HG03108 (cell line): ENCODE data around the gene ARHGAP22.
"Not testable (repeated sequence)": the region's sequence is repeated elsewhere in the genome, so short reads cannot be mapped to it uniquely, and the experiment has no call there.

Source experiments
- ATAC-seq: cut with Tn5 transposase; IDR thresholded peaks from one replicate; pipeline ENCODE4 v1.9.1; 2021; ENCODE audit warnings: moderate library complexity; ENCODE audit not compliant: unreplicated experiment

Gene ARHGAP22, protein sequence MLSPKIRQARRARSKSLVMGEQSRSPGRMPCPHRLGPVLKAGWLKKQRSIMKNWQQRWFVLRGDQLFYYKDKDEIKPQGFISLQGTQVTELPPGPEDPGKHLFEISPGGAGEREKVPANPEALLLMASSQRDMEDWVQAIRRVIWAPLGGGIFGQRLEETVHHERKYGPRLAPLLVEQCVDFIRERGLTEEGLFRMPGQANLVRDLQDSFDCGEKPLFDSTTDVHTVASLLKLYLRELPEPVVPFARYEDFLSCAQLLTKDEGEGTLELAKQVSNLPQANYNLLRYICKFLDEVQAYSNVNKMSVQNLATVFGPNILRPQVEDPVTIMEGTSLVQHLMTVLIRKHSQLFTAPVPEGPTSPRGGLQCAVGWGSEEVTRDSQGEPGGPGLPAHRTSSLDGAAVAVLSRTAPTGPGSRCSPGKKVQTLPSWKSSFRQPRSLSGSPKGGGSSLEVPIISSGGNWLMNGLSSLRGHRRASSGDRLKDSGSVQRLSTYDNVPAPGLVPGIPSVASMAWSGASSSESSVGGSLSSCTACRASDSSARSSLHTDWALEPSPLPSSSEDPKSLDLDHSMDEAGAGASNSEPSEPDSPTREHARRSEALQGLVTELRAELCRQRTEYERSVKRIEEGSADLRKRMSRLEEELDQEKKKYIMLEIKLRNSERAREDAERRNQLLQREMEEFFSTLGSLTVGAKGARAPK

DNA sequence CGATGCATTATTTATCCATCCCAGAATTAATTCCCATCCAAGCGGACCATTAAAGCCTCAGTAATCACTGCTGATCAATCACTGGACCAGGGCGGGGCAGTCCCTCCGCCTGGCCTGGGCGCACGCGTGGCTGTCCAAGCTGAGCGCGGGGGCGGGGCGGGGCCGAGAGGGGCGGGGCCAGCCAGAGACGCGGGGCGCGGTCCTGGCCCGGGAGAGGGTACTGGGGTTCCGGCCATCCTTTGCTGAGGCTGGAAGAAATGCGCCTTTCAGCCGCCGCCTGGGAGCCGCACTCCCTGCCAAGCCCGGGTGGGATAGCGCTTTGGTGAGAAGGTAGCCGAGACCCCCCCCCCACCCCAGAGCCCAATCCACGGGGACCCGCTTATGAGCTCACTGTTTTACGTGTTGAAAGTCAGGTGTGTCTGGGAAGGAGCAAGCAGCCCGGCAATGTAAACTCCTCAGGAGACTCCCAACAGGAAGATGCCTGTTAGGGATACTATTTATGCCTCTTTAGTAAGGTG lies at the start of gene ARHGAP22:
TSS of gene ARHGAP22 (minus strand) at position 83 of the 518 bp plus-strand sequence. CDS start 277 bp downstream, outside the sequence.
- ATAC-seq, result no peak

DNA sequence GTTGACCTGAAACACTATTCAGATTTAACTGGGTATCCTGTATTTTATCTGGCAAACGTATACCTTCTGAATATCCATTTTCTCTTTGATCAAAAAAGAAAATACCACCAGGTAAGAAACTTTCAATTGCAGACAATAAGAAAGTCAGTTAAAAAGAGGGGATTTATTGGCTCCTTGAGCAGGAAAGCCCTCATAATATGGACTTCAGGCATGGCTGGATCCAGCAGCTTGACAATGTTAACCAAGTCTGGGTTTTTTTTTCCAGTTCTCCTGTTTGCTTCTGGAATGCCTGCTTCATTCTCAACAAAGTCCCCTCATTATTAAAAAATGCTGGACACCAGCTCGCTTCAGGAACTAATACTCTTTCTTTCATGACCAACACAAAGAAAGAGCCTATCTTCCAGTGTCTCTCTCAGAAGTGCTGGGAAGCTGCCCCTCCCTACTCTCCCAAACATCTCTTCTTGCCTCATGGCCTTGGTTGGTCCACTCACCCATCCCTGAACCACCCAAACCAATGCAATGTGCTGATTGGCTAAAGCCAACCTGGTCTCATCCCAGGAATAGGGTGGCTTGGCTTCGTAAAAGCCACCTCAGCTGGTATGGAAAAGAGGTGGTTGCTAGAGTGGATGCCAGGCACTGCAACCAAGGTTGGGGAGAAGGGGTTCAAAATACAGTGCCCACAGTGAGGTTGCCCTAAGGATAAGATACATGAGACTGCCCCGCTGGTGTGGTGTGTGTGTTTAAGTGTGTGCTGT lies 49.2 kb upstream of the ARHGAP22 start:
- no peak for ATAC-seq

DNA sequence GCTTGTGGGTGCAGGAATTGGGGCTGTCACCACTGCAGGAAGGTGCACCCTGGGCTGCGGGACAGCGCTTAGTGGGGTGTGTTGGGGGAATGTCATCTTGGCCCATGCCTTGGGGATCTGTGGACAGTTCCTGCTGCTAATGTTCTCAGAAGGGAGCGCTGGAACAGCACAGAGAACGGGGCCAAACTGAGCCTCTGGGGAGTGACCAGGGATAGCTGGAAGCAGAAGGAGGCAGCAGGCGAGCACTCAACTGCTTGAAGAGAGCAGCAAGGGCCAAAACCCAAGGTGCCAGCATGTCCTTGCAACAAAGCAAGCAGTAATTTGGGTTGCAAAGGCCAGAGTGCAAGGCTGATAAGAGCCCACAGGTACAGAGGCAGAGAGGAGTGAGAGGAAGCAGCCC lies 48.5 kb upstream of the ARHGAP22 start:
- ATAC-seq, result no peak

DNA sequence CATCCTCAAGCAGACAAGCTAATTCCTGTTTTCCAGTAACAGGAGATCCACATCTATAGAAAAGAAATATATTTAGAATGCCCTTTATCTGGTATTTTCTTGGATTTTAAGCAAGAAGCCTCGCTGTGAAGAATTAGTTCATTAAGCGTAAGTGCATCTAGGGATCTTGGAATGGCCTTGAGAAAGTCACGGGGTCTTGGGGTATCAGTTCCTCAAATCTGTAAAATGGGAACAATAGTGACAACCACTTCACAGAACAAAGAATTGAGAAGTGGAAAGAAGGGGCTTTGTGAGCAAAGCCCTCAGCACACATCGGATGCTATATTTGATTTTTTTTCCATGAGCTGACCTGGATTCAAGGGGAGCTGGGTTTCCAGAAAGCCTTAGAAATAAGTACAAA lies 47.5 kb upstream of the ARHGAP22 start:
- no peak for ATAC-seq

DNA sequence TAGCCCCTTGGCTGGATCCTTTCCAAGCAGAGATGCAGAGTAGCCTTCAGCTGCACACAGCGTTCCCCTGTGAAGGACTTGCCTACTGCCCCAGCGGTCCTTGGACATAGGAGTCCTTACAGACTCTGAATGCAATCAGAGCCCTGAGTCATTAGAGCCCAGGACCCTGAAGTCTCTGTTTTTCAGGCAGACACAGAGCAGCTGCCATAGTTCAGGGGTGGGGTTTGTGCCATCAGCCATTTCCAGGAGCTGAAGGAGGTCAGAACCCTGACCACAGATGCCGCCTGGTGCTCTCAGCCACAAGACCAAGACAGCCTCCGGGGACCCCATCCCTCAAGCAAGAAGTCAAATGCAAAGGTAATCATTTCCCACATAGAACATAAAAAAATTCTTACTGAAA lies 47.0 kb upstream of the ARHGAP22 start:
- no peak for ATAC-seq

DNA sequence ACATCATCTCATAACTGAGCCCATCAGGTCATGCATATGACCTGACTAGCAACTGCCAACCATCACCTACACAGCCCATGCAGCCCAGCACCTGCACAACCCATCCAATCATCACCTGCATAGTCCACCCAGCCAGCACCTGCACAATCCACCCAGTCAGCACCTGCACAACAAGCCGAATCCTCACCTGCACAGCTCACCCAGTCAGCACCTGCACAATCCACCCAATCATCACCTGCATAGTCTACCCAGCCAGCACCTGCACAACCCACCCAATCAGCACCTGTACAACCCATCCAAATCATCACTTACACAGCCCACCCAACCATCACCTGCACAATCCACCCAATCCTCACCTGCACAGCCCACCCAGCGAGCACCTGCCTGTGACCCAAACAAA lies 46.4 kb upstream of the ARHGAP22 start:
- no peak for ATAC-seq

DNA sequence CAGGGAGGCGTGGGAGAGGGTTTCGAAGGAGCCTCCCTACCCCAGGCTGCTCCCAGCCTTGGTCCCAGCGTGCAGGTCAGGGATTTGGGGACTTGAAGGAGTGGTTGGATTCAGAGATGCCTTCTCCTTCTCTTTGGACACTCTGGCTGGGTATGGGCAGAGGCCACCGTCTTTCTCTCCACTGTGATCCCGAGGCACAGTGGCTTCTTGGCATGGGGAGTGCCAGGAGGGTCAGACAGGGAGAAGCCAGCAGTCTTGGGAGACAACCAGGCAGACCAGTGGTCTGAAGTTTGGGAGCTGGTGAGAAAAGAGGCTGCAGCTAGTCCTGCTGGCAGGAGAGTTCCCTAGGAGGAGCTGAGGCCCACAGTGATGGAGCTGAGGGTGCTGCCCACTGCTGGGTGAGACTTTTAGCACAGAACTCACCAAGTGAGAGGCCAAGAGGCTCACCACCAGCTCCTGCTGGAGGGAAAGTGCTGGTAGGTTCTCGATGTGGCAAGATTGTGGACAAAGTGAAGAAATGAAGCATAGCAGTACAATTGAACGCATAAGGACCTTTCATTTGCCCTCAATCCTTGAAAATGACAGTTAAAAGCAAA lies 44.6 kb upstream of the ARHGAP22 start:
- ATAC-seq, result no peak

DNA sequence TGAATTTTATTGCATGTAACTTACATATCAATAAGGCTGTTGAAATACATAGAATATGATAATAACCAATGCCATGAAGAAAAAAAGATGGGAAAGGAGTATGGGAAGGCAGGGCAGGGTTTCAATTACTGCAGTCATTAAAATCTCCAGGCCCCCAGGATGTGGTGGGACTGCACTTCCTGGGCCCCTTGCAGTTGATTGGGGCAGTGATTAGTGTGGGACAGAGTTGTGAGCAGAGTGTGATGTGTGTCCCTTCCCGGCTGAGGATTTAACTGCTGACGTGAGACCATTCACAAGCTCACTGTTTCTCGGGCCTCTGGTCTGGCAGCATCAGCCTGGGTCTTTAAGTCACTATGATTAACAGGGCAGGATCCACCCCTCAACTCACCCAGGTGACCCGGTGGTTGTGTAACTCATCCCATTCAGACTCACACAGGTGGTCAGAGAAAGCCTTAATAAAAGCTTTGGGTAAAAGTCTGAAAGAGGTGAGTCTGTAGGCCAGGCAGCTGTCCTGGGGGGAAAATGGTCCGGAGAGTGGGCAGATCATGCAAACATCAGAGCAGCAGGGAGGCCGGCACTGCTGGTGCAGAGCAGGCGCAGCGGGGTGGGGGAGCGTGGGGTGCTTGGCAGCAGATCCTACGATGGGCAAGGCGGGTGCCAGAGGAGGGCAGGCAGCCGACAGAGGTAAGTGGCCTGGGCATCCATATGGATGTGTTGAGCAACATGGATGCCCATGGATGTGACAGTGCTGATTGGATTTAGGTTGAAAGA lies 43.5 kb upstream of the ARHGAP22 start:
- ATAC-seq, result no peak

DNA sequence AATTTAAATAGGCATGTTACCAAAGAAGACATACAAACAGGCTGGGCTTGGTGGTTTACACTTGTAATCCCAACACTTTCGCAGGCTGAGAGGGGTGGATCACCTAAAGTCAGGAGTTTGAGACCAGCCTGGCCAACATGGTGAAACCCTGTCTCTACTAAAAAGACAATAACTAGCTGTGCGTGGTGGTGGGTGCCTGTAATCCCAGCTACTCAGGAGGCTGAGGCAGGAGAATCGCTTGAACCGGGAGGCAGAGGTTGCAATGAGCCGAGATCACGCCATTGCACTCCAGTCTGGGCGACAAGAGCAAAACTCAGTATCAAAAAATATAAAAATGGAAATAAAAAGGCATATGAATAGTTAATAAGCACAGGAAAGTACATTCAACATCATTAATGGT lies 42.2 kb upstream of the ARHGAP22 start:
- not testable (repeated sequence) for ATAC-seq

DNA sequence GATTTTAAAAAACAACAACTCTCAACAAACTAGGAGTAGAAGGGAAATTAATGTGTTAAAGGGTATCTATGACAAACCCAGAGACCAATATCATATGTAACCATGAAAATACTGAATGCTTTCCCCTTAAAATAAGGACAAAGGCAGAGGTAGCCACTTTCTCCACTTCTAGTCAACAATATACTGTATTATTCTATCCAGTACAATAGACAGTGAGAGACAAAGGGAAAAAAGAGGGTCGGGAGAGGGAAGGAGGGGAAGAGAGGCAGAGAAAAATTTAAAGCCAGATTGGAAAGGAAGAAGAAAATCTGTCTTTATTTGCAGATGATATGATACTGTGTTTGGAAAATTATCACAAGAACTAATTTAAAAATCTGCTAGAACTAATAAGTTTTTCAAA lies 40.7 kb upstream of the ARHGAP22 start:
- ATAC-seq, result no peak

DNA sequence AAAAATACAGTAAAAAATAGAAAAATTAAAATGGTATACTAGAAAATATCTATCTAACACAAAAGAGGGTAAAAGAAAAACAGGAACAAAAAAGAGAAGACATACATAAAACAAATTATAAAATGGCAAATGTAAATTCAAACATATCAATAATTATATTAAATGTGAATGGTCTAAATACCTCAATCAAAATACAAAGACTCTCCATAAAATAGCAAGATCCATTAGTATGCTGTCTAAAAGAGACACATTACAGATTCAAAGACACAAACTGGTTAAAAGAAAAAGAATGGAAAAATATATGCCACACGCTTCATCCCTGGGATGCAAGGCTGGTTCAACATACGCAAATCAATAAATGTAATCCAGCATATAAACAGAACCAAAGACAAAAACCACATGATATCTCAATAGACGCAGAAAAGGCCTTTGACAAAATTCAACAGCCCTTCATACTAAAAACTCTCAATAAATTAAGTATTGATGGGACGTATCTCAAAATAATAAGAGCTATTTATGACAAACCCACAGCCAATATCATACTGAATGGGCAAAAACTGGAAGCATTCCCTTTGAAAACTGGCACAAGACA lies 36.3 kb upstream of the ARHGAP22 start:
- not testable (repeated sequence) for ATAC-seq

DNA sequence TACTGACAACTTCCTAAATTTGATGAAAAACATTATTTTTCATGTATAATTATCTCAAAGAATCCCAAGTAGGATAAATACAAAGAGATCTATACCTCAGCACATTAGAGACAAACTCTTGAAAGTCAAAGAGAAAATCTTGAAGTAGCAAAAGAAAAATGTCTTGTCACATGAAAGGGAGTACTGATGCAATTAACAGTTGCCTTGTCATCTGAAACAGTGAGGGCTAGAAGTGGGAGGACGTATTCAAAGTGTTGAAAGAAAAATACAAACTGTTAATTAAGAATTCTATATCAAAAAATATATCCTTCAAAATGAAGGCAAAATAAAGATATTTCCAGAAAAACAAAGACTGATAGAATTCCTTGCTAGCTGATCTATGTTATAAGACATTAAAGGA lies 35.5 kb upstream of the ARHGAP22 start:
- ATAC-seq, result no peak

DNA sequence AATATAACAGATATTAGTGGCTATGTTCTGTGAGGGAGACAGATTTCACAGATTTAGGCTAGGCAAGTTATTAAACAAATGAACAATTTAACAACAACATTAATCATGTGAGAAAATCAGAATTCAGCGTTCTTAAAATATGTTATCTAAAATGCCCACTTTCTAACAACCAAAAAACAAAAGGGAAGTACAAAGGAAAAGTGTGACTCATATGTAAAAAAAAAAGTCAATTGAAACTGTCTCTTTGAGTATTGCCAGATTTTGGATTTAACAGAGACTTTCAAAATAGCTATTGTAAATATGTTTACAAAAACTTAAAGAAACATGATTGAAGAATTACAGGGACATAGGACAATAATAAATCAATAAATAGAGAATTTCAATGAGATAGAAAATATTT lies 34.8 kb upstream of the ARHGAP22 start:
- ATAC-seq, result no peak

DNA sequence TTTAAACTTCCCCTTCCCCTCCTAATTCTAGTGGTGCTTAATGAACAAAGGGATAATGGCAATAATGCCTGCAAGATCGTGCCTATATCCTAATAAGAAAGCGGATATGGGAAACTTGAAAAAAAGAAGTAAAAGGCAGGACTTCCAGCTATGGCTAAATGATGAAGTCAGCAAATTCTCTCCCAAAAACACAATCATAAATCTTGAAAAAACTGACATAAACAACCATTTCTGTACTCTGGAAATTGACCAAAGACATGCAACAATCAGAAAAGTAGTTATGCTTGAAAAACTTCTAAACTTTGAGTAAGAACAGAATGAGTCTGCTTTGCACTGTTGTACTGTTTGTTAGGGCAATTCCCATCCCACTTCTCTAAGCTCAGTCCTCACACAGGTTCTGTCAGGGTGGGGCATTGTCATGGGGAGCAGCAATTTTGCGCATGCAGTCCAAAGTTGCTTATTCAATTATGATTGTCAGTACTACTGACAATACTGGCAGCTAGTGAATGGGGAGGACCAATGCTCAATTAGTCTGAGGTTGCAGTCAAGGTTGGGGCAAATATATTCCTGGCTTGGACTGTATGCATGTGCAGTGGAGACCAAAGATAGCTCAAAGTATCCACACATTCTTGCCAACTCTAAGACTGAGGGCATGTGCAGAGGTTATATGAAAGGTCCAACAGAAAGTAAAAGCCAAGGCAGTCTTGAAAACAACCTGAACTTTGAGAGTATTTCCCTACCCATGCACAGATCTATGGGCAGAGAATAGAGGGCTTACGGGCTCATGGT lies 34.1 kb upstream of the ARHGAP22 start:
- ATAC-seq, result no peak

DNA sequence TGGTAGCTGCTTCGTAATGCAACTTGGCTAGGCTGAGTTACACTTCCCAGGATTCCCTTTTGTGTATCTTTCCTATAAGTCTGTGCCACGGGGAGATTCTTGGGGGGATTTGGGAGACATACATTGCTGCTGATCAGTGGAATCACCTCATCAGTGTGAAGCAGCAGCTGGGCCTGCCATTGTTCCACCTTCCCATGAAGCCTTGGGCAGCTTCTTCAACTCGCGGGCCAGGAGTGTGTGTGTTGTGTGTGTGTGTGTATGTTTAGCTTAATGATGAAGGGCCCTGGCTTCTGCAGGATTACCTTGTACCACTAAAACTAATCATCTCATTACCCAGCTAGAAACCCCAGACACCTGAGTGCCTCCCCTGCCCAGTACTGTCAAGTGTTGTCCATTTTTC lies 33.3 kb upstream of the ARHGAP22 start:
- ATAC-seq, result no peak

DNA sequence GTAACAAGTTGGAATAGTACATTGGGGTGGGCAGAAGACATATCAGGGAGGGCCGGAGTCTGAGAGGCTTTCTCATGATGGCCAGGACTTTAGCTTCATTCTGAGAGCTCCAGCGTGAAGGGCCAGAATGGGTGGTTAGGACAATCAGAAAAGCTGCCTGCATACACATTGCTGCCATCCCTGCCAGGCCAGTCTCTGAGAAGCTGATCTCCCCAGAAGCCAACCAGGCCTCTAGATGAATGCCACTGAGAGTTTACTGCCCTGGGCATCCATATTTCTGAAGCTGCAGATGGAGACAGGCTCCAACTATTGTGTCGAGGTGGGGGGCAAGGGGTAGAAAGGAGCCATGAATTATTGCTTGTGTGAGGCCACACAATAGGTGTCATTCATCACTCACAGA lies 32.0 kb upstream of the ARHGAP22 start:
- no peak for ATAC-seq

DNA sequence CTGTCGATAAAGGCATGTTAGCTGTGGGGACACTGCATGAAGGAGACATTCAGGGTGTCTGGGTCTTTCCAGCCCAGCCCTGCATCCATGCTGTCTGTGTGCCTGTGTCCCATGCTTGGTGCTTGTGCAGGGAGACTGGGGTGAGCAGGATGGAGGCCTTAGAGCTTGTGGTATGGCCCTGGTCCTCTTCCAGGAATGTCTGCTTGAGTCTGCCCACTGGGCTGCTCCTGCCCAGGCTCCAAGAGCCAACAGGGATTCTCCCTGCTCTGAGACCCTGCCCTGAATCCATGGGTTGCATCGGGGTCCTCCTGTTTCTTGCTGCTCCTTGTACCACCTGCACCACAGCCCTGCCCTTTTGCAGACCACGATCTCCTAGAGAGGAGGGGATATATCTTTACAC lies 31.4 kb upstream of the ARHGAP22 start:
- no peak for ATAC-seq

DNA sequence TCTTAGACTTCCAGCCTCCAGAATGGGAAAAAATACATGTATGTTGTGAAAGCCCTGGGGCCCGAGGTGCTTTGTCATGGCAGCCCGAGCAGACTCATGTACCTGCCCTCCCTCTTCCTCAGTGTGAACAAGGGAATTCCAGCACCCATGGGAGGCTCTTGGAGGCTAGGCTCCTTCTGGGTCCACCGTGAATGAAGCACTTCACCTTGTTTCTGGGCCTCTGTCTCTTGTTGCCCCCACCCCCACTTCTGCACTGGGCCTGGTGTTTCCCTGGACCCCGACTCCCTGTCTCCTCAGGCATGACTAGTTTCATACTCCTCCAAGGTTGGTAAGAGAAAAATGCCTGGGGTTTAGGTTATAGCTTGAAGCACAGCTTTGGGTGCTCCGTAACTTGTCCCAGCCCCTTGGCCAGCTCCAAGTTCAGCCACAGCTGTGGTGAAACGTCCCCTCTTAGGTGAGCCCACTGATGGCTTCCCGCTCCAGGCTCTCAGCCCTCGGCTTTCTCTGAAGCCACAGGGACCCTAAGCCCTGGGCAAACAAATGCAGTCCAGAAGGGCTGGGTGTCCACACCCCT lies 30.2 kb upstream of the ARHGAP22 start:
- no peak for ATAC-seq
